ENCODE results near the gene WNT3A.
"Not testable (repeated sequence)": the region's sequence is repeated elsewhere in the genome, so short reads cannot be mapped to it uniquely, and the experiment has no call there.

- TF ChIP-seq, protein P1, sequence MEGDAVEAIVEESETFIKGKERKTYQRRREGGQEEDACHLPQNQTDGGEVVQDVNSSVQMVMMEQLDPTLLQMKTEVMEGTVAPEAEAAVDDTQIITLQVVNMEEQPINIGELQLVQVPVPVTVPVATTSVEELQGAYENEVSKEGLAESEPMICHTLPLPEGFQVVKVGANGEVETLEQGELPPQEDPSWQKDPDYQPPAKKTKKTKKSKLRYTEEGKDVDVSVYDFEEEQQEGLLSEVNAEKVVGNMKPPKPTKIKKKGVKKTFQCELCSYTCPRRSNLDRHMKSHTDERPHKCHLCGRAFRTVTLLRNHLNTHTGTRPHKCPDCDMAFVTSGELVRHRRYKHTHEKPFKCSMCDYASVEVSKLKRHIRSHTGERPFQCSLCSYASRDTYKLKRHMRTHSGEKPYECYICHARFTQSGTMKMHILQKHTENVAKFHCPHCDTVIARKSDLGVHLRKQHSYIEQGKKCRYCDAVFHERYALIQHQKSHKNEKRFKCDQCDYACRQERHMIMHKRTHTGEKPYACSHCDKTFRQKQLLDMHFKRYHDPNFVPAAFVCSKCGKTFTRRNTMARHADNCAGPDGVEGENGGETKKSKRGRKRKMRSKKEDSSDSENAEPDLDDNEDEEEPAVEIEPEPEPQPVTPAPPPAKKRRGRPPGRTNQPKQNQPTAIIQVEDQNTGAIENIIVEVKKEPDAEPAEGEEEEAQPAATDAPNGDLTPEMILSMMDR (IDR thresholded peaks at IDR 0.05) = not testable (repeated sequence)
- not testable (repeated sequence) for TF ChIP-seq POLR2A (IDR thresholded peaks at IDR 0.05)
Observed at GRCh38 chr1:227971216-227971615, 35.6 kb upstream of the WNT3A start.
